Activated naive CD4-positive, alpha-beta T cell treated with anti-CD3 and anti-CD28 coated beads for 36 hours (primary cell): Measurements from ENCODE around the gene BUB3. TPM values are rescaled to one million over a fixed set of nuclear protein-coding genes. Genes with fewer than 3 reads are reported as not detected.

Experiments
- CTCF ChIA-PET: fragments of 350-600 bp; sonication (Branson Sonifier 250); formaldehyde crosslinking; loops from one replicate; lab custom pipeline; 2021; ENCODE audit warnings: antibody characterized with exemption; lab: Charles Lee
- DNase-seq: peaks from one replicate; pipeline ENCODE4 v3.0.0-alpha.2; 2020
- H3K27ac Mint-ChIP-seq: one replicate; pipeline ENCODE4 v1.8.0; 2021; ENCODE audit warnings: mild to moderate bottlenecking, mixed read lengths
- H3K27me3 Mint-ChIP-seq: one replicate; pipeline ENCODE4 v1.8.0; 2021; ENCODE audit warnings: low read depth, mixed read lengths
- H3K36me3 Mint-ChIP-seq: one replicate; pipeline ENCODE4 v1.8.0; 2021; ENCODE audit warnings: low read depth, mixed read lengths
- H3K4me1 Mint-ChIP-seq: one replicate; pipeline ENCODE4 v1.8.0; 2021; ENCODE audit warnings: low read depth, mixed read lengths
- H3K4me3 Mint-ChIP-seq: one replicate; pipeline ENCODE4 v1.8.0; 2021; ENCODE audit warnings: mild to moderate bottlenecking, moderate library complexity, mixed read lengths
- H3K9me3 Mint-ChIP-seq: one replicate; pipeline ENCODE4 v1.8.0; 2021; ENCODE audit warnings: mixed read lengths
- intact Hi-C: fragments of 100-400 bp; cut with micrococcal nuclease; formaldehyde crosslinking; loops from one replicate; pipeline ENCODE4 v1.15.1; 2023
- total RNA-seq, 2 experiments: library from RNA; stranded (reverse); gene quantifications; one replicate each; pipeline ENCODE4 v1.2.3, GENCODE V29; 2021

Gene BUB3
- total RNA-seq, 2 experiments from 2014 or later, result 293 to 307 TPM

GRCh38 chr10:123200531-123200930 is 46.3 kb downstream of the BUB3 start:
- Mint-ChIP-seq H3K27ac (no peak overlapping the region), H3K4me1 (peaks cover 7% of the 10 kb centered on the region), H3K4me3 (no peak overlapping the region), H3K9me3 (no peaks in the 10 kb centered on the region), H3K27me3 (no peaks in the 10 kb centered on the region), H3K36me3 (peaks cover 12% of the 10 kb centered on the region)
- intact Hi-C loops, result no loop called here
- DNase-seq, result no peak
- CTCF ChIA-PET, result no interaction called here

DNA sequence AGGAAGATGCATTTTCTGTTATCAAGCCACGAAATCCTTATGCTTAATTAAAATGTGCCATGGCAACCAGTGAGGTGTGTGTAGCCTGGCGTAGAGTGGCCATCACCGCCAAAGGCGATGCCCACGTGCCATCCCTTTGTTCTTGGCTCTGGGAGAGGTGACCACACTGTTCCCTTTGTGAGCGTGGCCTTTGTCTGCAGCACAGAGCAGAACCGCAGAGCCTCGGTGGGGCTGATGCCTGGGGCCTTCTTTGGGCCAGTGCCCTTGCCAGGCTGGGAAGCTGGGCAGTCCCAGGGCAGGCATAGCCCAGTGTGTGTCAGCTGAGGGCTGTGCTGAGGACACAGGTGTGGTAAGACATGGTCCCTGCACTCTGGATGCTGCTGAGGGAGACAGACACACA is 48.3 kb downstream of the BUB3 start:
- H3K9me3 Mint-ChIP-seq, result peaks cover 5% of the 10 kb centered on the region
- intact Hi-C loops, result no loop called here
- H3K27me3 Mint-ChIP-seq, result no peaks in the 10 kb centered on the region
- no peak for DNase-seq
- H3K27ac Mint-ChIP-seq, result no peak overlapping the region
- H3K36me3 Mint-ChIP-seq, result peaks cover 20% of the 10 kb centered on the region
- H3K4me1 Mint-ChIP-seq, result peaks cover 14% of the 10 kb centered on the region
- CTCF ChIA-PET, result no interaction called here
- no peak overlapping the region for H3K4me3 Mint-ChIP-seq

- CTCF ChIA-PET, result no interaction called here
- no peaks in the 10 kb centered on the region for H3K27me3 Mint-ChIP-seq
- intact Hi-C loops, result no loop called here
- H3K4me3 Mint-ChIP-seq, result no peak overlapping the region
- H3K9me3 Mint-ChIP-seq, result peaks cover 14% of the 10 kb centered on the region
- peaks cover 14% of the 10 kb centered on the region for H3K4me1 Mint-ChIP-seq
- DNase-seq, result no peak
- H3K27ac Mint-ChIP-seq, result no peak overlapping the region
- peaks cover 27% of the 10 kb centered on the region for H3K36me3 Mint-ChIP-seq
These were observed 49.4 kb downstream of the BUB3 start for GRCh38 chr10:123203393-123204126.

GRCh38 chr10:123204127-123204461 is 49.9 kb downstream of the BUB3 start:
- Mint-ChIP-seq H3K27ac (no peak overlapping the region), H3K4me3 (no peak overlapping the region), H3K9me3 (peaks cover 15% of the 10 kb centered on the region), H3K27me3 (no peaks in the 10 kb centered on the region), H3K36me3 (peaks cover 27% of the 10 kb centered on the region), H3K4me1 (peaks cover 14% of the 10 kb centered on the region)
- CTCF ChIA-PET, result no interaction called here
- no peak for DNase-seq
- intact Hi-C loops, result no loop called here

- CTCF ChIA-PET, result no interaction called here
These were observed 50.8 kb downstream of the BUB3 start for GRCh38 chr10:123205041-123205440.

GRCh38 chr10:123212063-123212462 is 57.9 kb downstream of the BUB3 start:
- Mint-ChIP-seq H3K27ac (no peak overlapping the region), H3K4me1 (no peaks in the 10 kb centered on the region), H3K9me3 (peaks cover 21% of the 10 kb centered on the region), H3K36me3 (peaks cover 35% of the 10 kb centered on the region), H3K4me3 (no peak overlapping the region), H3K27me3 (no peaks in the 10 kb centered on the region)
- intact Hi-C loops, result no loop called here
- no peak for DNase-seq
- CTCF ChIA-PET, result no interaction called here

More at GRCh38 chr10:123205041-123205440, 50.8 kb downstream of the BUB3 start:
- peaks cover 29% of the 10 kb centered on the region for H3K36me3 Mint-ChIP-seq
- DNase-seq, result no peak
- H3K9me3 Mint-ChIP-seq, result peaks cover 15% of the 10 kb centered on the region
- no peak overlapping the region for H3K4me3 Mint-ChIP-seq
- peaks cover 14% of the 10 kb centered on the region for H3K4me1 Mint-ChIP-seq
- intact Hi-C loops, result no loop called here
- no peak overlapping the region for H3K27ac Mint-ChIP-seq
- H3K27me3 Mint-ChIP-seq, result no peaks in the 10 kb centered on the region

DNA sequence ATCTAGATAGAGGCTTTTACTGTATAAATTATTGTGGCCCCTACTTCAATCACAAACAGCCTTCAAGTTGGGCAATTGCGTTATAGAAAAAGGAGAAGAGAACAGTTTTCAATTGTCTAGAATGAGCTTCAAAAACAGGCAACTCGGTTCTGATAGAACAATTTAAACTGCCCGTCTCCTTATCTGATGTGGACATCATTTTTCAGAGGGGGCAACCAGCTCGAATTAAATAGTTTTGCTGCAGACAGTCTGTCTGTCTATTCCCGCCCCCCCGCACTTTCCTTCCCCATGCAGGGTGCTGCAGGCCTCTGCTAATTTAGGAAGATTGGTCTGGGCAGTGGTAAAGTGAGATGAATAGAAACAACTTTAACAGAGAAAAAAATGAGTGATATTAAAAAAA is 58.4 kb downstream of the BUB3 start:
- H3K4me1 Mint-ChIP-seq, result no peaks in the 10 kb centered on the region
- DNase-seq, result no peak
- H3K9me3 Mint-ChIP-seq, result peaks cover 19% of the 10 kb centered on the region
- CTCF ChIA-PET, result no interaction called here
- no peak overlapping the region for H3K27ac Mint-ChIP-seq
- intact Hi-C loops, result no loop called here
- H3K36me3 Mint-ChIP-seq, result peaks cover 35% of the 10 kb centered on the region
- no peak overlapping the region for H3K4me3 Mint-ChIP-seq
- H3K27me3 Mint-ChIP-seq, result no peaks in the 10 kb centered on the region

GRCh38 chr10:123213192-123213591 is 59.0 kb downstream of the BUB3 start:
- DNase-seq, result no peak
- Mint-ChIP-seq H3K27ac (no peak overlapping the region), H3K36me3 (peaks cover 29% of the 10 kb centered on the region), H3K4me1 (no peaks in the 10 kb centered on the region), H3K9me3 (peaks cover 14% of the 10 kb centered on the region), H3K4me3 (no peak overlapping the region), H3K27me3 (no peaks in the 10 kb centered on the region)
- CTCF ChIA-PET, result no interaction called here
- intact Hi-C loops, result no loop called here

Other genes starting within 250 kb of the BUB3 start
- not detected for gene FAM24A, start 243.8 kb upstream of the BUB3 start, total RNA-seq
- 1 to 10 TPM; 4.2 to 5.2 TPM for gene C10orf88, start 200.2 kb upstream of the BUB3 start, total RNA-seq
- 1 to 10 TPM; 3.9 to 4.2 TPM for gene PSTK, start 174.0 kb upstream of the BUB3 start, total RNA-seq
- 10 to 100 TPM; 15.3 to 16.2 TPM for gene IKZF5, start 145.6 kb upstream of the BUB3 start, total RNA-seq
- gene ACADSB, start 145.4 kb upstream of the BUB3 start, total RNA-seq, result 10 to 100 TPM; 19.8 to 21.8 TPM
- gene HMX3, start 18.4 kb upstream of the BUB3 start, total RNA-seq, result under 1 TPM in 1 of 2 experiments, not detected in 1; 0.32 TPM
- gene HMX2, start 6.3 kb upstream of the BUB3 start, total RNA-seq, result under 1 TPM; 0.62 to 0.99 TPM